AG20443 (cell line): Measurements from ENCODE around the gene MIEN1.
"Not testable (repeated sequence)": the region's sequence is repeated elsewhere in the genome, so short reads cannot be mapped to it uniquely, and the experiment has no call there.

ENCODE experiments used
- DNase-seq: peaks from one replicate; pipeline ENCODE4 v3.0.0; 2012; ENCODE audit warnings: low spot score, mixed read lengths

The MIEN1 gene

DNA sequence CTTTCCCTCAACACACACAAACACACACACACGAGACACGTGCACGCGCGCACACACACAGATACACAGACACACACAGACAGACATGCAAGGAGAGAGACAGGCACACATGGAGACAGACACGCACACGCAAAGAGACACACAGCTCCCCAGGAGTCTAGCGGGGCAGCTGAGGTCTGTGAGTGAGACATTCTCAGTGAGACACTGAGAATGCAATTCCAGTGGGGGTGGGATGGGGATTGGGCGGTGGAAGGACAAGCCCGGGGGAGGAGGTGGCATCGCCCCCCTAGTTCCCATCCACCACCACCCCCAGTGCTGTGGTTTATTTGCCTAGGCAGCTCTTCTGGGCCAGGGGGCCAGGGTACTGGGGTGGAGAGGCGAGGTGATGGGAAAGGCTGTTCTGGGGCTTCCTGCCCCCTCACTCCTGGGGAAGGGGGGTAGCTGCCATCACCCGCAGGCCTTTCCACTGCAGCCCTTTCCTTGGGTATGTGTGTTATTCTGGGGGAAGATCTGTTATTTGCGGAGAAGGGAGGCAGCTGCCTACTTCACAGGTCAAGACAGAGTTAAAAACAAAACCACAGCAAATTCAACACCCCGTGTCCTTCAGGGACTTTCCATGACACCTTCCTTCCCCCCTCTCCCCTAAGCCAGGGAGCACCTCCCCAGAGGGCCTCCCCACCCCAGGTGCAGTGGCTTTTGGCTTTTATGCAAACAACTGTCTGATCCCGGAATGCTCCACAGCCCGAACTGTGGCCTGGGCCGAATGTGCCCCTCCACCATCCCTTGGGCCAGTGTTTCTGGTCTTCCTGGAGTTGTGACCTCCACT lies 25.4 kb upstream of the MIEN1 start:
- DNase-seq: no peak

DNA sequence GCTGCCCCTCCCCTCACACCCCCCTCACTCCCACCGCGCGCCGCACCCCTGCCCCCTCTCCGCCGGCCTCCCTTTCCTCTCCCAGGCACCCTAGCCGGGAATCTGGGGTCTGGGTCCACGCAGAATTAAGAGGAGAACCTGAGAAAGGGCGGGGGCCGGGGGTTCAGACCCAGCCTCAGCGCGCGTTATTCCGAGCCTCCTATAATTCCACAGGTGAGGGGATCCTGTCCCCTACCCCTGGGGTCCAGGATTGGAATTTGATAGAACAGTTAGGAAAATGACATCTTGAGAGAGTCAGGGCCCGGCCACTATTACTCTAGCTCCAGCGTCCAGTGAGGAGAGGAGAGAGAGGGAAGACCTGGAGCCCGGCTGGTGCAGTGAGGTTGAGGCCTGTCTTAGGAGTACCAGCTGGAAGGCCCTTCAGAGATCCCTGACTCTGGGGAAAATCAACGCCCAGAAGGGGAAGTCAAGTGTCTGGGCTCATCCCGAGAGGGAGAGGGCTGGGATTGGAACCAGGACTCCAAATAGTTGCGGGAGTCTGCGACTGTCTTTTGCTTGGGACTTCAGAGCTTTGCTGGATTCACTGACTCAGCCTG lies 24.7 kb upstream of the MIEN1 start:
- DNase-seq: no peak

DNA sequence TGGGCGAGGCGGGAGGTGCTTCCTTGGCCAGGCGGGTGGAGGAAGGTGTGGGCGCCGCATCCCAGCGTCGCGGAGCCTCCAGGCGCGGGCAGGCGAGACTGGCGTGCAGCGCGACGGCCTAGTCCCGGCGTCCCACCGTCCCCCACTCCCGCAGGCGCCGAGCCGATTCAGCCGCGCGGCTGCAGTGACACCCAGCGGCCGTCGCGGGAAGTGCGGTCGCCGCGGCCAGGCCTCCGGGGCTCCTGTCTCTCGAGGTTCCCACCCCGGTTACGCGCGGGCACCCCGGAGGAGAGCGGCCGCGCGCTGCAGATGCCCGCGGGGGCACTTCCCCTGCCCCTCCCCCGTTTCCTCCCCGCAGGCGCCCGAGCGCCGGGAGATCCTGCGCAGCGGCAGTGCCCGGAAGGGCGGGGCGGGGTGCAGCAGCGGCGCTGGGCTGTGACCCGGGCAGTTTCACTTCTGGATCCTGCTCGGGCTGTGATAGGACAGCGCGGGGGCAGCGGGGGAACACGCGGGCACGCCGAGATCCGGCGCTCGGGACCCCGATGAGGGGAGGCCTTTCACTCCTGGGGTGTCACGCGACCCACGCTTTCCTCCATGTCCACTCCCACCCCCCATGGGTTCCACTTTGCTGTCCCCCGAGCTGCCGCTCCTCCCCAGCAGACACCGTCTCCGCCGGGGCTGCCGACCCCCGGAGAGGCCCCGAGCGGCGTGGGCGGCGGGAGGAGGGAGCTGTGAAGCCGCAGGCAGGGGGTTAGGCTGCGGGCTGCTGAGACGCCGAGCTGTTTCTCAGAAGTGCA lies 24.0 kb upstream of the MIEN1 start:
- peak; percentile 98 for DNase-seq

DNA sequence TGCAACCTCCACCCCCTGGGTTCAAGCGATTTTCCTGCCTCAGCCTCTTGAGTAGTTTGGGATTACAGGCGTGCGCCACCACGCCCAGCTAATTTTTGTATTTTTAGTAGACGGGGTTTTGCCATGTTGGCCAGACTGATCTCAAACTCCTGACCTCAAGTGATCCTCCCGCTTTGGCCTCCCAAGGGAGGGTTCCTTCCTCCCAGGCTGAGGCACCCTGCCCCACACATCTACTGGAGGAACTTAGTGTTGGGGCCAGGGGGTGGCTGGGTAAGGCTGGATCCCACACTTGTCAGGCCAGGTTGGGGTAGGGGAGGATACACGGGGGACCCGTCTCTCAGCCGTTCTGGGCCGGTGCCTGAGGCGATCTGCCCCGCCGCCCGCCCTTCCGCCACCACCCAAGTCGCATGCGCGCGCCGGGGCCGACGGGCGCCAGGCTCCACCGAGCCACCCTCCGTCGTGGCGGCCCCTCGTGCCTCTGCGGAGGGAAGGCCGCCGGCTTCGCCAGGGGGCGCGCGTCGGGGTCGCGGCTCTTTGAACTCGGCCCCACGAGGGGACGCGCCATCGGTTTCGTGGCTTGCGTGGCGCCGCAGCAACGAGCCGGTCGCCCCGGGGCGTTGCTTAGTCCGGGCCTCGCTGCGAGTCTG lies 23.3 kb upstream of the MIEN1 start:
- peak; percentile 79 for DNase-seq

DNA sequence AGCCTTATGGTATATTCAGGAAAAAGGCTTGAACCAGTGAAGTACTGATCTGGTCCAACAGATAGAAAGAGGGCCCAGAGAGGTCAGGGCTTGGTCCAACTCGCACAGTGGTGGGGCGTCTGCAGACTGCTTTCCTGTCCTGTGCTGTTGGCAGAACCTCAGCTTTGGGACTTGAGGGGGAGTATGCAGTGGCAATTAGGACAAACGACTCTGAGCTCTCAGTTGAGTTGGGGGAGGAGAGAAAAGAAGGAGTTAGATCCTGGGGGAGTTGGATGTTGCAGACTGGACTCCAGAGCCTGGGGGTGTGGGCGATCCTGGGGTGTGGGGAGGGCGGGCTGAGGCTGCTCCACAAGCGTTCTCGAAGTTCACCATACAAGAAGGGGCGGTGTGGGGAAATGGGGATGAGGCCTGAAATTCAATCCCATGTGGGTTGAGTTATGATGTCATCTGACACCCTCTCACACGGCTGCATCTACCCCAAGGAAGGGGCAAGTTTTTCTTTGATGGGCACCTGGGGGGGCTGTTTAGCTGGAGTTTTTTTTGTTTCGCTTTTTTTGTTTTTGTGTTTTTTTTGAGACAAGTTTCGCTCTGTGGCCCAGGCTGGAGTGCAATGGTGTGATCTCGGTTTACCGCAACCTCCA lies 22.0 kb upstream of the MIEN1 start:
- no peak for DNase-seq

DNA sequence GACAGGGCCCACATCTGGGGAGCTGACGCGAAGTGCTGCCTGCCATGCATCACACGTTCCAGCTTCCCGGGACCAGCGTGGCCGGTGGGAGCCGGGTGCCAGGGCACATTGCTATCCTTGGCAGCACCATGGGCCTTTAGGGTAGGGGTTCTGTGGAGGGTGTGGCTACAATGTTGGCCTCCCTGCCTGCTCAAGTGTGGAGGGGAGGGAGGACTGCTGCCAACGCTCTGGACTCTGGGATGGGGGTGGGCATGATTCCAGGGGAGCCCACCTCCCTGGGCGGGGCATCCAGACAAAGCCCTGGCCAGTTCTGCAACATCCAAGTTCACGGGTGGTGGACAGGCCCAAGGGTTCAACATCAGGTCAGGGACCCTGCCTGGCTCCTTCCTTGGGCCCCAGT lies 21.3 kb upstream of the MIEN1 start:
- DNase-seq: no peak

DNA sequence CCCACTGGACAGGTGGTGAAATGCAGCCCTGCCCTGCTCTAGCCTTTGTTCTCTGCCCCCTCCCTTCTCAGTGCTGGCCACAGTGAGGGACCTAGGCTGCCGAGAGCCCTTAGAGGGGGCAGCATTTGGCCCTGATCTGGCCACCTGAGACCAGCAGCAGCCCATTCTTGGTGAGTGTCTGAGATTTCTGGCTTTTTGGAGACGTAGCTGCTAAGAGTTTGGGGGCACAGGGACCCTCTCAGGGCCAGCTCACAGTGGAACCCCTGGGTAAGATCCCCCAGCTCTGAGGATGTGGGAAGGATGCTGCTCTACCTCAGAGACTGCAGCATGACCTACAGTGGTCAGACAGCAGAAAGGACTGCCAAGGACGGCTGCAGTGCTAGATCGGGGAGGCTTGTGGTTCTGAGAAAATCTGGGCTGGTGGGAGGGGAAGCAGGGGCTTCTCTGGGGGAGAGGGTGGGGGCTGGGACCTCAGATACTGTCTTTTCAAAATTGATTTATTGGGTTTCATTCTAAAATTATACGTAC lies 20.7 kb upstream of the MIEN1 start:
- no peak for DNase-seq

DNA sequence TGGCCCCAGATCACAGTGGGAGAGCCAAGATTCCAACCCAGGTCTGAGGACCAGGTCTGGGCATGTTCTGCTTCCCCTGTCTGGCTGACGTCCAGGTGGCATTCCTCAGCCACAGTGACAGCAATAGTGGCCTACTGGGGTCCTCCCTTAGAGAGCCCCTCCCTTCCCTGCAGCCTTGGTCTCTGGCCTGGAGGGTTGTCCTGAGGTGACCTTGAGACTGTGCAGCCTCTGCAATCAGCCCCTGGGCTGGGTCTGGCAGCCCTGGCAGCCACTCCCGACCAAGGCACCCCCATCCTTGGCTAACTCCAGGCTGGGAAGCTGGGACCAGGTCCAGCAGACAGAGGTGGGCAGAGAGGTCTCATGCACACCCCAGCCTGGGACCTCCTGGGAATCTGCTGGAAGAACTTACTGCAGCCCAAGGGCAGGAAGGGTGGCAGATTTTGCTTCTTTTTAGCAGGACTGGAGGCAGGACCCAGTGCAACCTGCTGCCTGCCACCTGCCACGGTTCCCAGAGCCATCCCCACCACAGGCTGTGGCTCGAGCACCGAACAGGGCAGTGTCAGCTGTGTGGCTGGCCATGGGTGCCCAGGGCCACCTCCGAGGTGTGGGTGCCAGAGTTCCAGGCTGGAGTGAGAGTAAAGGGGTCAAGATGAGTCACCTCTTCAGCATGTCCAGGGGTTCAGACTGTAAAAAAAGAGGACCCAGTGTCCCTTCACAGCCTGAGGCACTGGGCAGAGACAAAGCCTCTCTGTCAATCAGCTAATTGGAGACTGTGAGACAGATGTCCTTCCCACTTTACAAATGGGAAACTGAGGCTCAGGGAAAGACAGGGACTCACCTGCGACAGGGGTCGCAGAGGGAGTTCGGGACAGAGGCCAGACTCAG lies 20.0 kb upstream of the MIEN1 start:
- DNase-seq: no peak

DNA sequence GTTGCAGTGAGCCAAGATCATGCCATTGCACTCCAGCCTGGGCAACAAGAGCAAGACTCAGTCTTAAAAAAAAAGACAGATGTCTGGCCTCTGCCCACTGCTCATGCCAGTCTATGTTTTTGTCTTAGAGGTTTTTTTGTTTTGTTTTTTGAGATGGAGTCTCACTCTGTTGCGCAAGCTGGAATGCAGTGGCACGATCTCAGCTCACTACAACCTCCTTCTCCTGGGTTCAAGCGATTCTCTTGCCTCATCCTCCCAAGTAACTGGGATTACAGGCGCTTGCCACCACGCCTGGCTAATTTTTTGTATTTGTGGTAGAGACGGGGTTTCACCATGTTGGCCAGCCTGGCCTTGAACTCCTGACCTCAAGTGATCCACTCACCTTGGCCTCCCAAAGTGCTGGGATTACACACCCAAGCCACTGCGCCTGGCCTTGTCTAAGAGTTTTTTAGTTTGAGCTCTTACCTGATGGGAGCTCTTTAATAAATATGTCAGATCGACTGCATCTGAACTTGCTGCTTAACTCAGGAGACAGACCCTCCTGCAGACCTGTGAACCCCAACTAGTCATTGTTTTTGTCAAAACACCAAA lies 18.2 kb upstream of the MIEN1 start:
- not testable (repeated sequence) for DNase-seq

DNA sequence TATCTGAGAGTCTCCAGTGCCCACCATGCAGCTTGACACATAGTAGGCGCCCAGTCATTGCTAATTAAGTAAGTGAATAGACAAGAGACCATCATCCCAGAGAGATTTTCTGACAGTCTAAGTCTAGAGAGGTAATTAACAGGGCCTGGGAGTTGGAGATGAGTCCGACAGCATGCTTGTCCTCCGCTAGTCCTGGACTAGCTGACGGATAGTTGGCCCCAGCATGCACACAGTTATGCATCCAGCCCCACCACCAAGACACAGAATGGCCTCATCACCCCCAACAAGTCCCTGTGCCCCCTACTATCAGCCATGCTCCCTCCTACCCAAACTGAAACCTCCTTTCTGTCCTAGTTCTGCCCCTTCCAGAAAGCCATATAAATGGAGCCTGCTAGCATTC lies 17.4 kb upstream of the MIEN1 start:
- no peak for DNase-seq

DNA sequence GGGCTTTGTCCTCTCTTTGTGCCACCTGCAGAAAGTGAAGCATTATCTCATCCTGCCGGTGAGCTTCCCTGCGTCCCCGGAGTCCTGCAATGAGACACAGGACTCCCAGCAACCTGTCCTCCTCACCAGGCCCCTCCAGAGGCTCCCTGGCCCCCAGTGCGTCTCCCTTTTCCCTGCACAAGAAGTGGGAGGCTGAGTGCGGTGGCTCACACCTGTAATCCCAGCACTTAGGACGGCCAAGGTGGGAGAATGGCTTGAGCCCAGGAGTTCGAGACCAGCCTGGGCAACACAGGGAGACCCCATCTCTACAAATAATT lies 15.8 kb upstream of the MIEN1 start:
- no peak for DNase-seq

DNA sequence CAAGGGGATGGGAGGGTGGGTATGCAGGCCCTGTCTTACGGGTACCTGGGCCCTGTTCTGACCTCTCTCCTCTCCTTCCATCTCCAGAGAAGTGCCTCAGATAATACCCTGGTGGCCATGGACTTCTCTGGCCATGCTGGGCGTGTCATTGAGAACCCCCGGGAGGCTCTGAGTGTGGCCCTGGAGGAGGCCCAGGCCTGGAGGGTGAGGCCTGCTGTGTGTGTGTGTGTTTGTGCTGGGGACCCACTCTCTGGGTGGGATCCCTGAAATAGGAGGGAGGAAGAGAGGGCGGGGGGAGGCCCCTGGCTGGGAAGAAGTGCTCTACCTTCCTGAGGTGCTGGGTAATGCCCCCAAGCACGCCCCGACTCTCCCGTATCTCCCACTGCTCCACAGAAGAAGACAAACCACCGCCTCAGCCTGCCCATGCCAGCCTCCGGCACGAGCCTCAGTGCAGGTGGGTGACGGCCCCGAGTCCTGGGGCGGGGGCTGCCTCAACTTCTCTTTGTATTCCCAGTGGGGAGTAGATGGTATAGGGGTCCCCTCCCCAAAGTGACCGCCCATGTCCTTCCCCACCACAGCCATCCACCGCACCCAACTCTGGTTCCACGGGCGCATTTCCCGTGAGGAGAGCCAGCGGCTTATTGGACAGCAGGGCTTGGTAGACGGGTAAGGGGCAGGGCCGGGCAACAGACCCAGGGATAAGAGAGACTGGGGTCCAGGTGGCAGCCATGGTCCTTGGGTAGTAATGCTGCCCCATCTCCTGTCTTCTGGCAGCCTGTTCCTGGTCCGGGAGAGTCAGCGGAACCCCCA lies 15.2 kb upstream of the MIEN1 start:
- no peak for DNase-seq

DNA sequence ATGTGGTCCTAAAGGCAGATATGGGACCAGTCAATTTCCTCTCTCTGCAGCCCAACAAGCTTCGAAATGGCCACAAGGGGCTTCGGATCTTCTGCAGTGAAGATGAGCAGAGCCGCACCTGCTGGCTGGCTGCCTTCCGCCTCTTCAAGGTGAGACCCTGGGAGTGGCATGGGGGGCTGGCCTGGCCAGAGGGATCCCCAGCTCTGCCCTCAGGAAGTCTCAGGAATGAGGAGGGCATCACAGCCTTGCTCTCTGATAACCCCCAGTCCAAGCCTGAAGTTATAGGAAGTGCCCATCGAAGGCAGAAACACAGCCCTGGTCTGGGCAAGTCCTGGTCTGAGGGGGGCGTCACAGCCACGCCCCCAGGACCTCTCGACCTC lies 14.5 kb upstream of the MIEN1 start:
- DNase-seq: no peak

DNA sequence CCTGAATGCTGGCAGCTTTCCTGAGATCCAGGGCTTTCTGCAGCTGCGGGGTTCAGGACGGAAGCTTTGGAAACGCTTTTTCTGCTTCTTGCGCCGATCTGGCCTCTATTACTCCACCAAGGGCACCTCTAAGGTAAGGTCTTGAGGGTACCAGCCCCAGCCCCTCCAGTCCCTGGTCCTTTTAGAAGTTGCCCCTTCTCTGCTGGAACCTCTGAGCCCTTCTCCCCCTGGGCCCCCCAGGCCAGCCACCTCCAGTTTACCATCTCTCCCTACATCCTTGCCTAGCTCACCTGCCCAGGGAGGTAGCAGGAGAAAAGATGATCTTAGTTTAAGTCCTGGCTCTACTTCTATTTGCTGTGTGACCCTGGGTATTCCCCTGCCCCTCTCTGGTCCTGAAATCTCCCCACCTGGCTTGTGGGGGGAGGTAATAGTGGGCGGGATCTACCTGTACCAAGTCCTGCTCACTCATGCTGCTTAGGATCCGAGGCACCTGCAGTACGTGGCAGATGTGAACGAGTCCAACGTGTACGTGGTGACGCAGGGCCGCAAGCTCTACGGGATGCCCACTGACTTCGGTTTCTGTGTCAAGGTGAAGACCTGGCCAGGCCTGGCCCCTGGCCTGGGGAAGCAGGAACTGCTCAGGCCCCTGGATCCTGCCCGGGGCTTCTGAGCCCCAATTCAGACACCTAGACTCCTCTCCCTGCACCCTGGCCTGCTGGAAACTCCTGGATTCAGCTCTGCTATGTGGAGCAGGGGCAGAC lies 13.9 kb upstream of the MIEN1 start:
- no peak for DNase-seq

DNA sequence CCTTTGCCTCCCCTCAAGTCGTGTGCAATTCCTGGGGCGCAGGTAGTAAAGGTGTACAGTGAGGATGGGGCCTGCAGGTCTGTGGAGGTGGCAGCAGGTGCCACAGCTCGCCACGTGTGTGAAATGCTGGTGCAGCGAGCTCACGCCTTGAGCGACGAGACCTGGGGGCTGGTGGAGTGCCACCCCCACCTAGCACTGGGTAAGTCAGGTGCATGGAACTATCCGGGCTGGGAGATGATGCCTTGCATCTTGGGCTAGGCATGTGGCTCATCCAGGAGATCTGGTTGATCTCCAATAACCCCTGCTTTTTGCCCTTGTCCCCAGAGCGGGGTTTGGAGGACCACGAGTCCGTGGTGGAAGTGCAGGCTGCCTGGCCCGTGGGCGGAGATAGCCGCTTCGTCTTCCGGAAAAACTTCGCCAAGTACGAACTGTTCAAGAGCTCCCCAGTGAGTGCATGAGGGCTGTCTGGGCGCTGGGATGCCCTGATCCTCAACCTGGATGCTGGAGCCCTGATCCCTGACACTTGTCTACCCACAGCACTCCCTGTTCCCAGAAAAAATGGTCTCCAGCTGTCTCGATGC lies 12.6 kb upstream of the MIEN1 start:
- no peak for DNase-seq

DNA sequence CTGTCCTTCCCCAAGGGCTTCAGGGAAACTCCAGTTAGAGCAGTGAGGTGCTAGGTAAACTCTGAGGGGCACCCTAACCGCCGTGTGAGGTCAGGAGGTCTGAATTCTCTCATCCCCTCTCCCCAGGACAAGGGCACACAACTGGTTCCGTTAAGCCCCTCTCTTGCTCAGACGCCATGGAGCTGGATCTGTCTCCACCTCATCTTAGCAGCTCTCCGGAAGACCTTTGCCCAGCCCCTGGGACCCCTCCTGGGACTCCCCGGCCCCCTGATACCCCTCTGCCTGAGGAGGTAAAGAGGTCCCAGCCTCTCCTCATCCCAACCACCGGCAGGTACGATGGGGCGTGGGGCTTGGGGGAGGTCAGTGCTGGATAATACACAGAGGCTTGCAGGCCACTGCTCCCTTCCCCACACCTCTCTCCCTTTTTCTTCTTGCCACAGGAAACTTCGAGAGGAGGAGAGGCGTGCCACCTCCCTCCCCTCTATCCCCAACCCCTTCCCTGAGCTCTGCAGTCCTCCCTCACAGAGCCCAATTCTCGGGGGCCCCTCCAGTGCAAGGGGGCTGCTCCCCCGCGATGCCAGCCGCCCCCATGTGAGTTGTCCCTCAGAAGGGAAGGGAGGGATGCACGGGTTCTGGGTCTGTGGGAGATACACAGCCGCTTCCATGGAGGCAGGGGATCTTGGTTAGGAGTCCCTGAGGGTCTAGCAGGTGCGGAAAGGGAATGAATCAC lies 12.0 kb upstream of the MIEN1 start:
- DNase-seq: no peak

DNA sequence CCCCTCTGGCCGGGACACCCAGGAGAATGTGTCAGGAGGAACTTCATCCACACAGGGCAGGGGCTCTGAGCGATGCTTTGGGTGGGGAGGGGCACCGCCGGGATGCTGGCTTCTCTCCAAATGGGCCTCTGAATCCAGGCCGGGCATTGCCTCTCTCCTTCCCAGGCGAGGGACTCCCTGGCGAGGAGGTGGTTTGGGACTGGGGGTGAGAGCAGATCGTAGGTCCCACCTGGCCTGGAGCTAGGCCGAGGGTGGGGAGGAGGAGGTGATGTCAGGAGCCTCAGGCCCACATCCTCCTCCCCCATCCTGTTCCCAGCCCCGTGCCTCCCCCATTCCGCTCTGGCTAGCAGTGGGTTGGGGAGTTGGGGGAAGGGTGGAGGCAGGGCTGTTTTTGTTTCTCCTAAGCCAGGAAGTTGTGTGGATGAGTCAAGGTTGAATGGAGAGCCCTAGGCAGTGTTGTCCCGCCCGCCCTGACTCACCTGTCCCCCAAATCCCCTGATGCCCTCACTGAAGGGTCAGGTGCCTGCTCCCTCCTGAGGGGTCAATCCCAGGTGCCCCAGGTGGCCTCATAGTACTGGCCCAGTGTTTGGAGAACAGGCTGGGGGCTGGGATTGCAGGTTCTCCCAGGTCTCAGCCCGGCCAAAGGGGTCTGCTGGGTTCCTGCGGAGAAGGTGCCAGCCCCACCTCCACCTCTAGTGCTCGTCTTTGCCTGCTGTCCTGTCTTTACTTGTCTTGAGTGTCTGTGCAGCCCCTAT lies 10.2 kb upstream of the MIEN1 start:
- no peak for DNase-seq
